CD4-positive, alpha-beta T cell treated with Interleukin-6 for 4 hours (primary cell): ENCODE results near the gene HRAS.

Experiments used
- DNase-seq: peaks from one replicate; pipeline ENCODE4 v3.0.0-alpha.2; 2020; ENCODE audit warnings: mixed read lengths

HRAS gene

DNA sequence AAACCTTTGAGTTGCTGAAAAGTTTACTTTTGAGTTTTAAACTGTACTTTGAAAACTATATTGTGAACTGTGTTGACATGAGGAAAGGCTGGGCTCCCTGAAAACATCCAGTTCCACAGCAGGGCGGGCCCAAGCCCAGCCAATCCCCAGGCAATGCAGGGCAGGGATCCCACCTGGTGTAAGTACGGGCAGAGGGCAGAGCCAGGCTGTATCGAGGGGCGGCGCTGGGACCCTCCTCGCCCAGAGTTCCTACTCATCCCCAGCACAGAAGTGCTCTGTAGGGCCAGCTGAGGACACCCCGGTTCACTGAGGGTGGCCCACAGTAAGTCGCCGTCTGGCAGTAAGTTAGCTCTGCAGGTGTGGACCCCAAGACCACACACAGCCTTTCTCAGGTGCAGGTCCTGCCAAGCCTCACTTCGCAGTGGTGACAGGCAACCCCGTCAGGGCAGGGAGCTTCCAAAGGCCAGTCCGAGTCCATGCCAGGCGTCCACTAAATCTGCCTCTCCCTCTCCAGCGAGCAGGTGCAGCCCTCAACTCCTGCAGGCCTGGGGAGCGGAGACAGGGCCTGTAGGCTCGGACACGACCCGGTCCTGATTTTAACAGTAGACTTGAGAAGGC is 31.7 kb upstream of the HRAS start:
- no peak for DNase-seq

DNA sequence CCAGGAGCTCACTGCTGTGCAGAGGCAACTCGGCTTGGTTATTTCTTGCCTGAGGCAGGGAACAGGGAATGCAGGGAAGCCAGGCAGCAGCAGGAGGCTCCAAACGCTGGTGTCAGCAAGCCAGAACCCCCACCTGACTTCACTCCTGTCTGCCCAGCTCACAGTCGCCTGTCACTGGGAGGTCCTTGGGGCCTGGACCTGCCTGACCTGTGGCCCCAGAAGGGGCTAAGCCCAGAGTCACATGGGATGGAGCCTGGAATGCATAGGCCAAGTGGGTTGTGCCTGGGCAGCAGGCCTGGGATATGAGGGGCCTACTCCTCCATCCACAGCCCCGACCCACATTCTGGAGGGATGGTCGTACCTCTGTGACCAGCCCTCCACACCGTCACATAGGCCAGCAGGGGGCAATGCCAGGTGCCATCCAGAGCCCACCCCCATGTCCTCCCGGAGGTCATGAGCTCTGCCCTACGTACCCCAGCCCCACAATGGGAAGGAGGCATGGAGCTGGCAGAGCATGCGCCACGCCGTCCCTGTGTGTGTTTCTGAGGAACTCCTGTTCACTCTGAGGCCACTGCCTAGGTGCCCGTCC is 30.6 kb upstream of the HRAS start:
- DNase-seq: no peak

DNA sequence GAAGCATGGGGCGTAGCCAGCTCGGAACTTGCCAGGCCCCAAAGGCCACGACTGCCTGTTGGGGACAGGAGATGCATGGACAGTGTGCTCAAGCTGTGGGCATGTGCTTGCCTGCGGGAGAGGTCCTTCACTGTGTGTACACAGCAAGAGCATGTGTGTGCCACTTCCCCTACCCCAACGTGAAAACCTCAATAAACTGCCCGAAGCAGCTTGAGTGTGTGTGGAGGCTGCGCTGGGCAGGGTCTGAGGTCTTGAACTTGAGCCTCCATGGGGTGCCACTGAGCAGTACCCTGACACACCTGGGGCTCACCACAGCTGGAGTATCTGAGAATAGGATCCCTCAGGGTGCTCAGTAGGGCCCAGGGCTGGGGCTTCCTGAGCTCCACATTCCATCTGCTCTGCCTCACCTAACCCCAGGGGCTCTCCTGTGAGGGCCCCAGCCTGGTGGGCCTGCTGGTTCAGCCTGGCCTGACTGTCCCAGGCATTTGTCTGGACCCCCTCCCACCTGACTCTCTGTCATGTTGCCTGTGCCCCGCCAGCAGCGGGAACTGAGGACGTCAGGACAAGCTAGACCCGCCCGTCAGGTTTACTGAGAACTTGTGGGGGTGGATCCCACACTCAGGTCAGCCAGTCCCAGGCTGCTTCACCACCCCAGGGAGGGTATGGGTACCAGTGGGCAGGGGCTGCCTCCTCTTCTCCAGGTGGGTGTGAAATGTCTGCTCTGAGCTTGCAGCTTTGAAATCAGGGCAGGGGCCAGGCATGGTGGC is 28.6 kb upstream of the HRAS start:
- DNase-seq: no peak

DNA sequence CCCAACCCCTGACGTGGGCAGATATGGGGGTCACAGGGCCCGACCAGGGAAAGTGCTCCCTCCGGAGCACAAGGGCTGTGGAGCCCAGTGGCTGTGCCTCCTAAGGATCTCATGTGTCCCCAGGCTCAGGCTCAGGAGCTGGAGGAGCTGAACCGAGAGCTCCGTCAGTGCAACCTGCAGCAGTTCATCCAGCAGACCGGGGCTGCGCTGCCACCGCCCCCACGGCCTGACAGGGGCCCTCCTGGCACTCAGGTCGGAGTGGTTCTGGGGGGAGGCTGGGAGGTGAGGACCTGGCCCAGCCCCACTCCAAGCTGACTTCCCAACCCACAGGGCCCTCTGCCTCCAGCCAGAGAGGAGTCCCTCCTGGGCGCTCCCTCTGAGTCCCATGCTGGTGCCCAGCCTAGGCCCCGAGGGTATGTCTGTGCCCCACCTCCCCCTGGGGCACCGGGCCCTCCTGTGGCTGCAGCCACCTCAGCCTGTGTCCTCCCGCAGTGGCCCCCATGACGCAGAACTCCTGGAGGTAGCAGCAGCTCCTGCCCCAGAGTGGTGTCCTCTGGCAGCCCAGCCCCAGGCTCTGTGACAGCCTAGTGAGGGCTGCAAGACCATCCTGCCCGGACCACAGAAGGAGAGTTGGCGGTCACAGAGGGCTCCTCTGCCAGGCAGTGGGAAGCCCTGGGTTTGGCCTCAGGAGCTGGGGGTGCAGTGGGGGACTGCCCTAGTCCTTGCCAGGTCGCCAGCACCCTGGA is 27.9 kb upstream of the HRAS start:
- DNase-seq: no peak

DNA sequence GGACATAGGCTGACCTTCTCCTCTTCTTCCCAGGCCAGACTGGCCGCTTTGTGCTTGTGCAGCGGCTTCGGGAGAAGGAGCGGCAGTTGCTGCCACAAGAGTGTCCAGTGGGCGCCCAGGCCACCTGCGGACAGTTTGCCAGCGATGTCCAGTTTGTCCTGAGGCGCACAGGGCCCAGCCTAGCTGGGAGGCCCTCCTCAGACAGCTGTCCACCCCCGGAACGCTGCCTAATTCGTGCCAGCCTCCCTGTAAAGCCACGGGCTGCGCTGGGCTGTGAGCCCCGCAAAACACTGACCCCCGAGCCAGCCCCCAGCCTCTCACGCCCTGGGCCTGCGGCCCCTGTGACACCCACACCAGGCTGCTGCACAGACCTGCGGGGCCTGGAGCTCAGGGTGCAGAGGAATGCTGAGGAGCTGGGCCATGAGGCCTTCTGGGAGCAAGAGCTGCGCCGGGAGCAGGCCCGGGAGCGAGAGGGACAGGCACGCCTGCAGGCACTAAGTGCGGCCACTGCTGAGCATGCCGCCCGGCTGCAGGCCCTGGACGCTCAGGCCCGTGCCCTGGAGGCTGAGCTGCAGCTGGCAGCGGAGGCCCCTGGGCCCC is 26.8 kb upstream of the HRAS start:
- DNase-seq: no peak

DNA sequence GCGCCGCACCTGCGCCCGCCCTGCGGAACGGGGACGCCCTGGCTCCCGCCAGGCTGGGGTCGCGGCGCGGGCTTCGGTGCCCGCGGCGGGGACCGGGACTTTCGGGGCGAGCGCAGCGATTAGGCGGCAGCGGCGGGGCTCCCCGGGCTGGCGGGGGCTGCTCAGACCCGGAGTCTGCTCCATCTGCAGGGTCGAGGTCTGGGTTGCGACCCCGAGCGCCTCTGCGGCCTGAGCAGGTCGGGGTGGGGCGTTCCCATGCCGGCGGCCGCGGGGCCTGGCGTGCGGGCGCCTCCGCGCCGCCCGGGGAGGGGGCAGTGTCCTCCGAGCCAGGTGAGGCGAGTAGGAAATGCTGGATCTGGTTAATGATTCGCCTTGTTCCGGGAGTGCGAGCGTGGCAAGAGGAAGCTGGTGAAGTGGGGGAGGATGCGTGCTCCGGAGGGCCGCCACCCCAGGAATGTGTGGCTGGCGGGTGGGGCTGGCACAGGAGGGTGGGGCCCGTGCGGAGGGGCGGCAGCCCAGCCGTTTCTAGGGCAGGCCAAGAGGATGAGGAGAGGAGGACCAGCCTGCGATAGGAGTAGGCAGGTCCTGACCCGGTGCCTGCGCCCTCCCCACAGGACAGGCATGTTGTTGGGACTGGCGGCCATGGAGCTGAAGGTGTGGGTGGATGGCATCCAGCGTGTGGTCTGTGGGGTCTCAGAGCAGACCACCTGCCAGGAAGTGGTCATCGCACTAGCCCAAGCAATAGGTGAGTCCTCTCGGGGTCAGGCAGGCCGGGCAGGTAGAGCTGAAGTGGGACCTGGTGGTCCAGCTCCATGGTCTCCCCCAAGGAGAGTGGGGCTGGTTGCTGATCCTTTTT is 26.0 kb upstream of the HRAS start:
- DNase-seq: peak; percentile 40

DNA sequence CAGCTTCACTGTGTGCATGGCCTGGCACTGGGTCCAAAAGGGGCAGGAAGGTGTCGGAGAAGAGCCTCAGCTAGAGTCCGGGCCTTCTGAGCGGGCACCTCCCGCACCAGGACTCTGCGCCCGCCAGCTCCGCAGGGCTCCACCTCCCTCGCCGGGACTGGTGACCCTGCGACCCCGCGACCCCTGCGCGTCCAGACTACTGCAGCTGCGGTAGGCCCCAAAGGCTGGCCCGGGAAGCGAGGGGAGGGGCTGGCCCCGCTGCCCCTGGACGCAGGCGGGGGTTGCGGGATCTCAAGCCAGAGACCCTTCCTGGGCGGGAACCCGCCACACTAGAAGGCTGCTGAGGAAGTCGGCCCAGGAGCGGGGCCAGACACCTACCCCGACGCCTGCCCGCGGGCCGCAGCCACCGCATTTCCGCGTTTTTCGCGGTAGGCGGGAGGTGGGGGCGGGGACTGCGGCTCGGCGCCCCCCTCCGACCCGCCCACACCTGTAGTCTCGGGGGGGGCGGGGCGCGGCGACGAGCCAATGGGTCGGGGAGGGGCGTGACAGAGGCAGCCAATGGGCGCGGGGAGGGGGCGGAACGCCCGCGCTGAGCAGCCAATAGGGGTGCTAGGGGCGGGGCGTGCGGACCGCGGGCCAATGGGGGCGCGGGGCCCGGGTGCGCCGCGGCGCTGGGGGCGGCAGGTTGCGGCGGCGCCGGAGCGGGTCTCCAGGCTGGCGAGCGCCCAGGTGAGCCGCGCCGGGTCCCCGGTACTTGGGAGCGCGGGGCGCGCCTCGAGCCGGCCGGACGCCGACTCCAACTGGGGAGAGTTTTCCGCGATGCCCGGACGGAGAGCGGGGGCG is 25.1 kb upstream of the HRAS start, which contains the start of the genes LMNTD2 and RASSF7:
LMNTD2 (minus strand) TSS at position 434 of the 843 bp plus-strand sequence; CDS start at position 412, 22 bp downstream.
RASSF7 (plus strand) TSS at position 666 of the 843 bp plus-strand sequence. CDS start 799 bp downstream, outside the sequence.
- peak; percentile 98 for DNase-seq

DNA sequence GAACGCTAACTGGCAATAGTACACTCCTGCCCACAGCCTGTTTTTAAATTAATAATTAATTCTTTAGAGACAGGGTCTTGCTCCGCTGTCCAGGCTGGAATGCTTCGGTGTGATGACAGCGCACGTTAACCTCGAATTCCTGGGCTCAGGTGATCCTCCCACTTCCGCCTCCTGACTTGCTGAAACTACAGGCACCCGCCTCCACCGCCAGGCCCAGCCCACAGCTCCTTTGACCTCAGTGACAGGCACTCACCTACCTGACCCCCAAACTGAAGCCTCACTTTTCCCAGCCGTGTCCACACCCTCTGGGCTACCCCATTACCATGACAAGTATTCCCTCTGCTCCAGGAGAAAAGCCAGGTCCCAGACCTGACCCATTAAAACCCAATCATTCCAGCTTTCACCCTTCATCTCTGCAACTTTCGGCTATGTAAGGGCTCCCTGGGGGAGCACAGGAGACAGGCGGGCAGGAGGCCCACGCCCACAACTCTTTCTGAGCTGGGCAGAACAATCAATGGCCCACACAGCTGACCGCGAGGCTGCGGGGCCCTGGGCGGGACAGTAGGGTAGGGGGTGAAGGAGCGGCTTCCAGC is 24.4 kb upstream of the HRAS start:
- DNase-seq: no peak

DNA sequence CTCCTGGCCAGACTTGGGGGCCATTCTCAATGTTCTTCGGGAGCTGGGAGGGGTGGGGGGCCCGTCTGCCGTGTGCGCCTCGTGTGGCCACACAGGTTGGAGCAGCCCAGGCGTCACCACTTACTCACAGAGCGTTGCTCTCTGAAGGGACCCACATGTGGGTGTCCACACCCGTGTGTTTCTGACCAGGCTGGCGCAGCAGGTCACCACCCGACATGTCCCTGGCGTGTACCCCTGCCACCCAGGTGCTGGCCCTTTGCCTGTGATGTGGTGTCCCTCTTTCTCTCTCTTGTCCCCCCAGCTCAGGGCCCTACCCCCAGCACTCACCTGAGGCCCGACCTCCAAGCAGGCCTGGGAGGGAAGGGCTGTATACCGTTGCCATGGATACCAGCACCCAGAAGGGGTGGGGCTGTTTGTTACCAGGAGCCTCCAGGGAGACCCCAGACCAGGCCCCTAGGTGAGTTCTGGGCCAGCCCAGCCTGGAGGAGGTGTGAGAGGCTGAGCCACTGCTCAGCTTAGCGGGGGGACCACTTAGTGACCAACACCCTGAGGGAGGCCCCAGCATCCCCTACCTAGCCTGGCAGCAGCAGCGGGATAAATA is 23.7 kb upstream of the HRAS start:
- DNase-seq: no peak

DNA sequence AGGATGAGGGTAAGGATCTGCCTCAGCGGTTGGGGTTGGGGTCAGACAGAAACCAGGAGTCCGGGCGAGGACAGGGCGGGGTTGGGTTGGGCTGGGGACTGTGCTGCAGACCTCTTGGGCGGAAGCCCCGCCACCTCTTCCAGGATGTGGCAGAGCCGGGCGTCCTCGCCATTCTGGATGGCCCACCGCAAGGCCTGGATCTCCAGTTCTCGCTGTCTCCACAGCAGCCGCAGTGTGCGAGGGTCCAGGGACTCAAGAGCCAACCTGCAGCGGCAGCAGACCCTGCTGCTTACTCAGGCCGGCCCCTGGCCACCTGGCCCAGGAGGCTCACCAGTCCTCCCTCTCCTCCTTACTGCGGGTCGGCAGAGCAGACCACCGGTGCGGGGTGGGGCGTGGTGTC is 23.1 kb upstream of the HRAS start:
- no peak for DNase-seq

DNA sequence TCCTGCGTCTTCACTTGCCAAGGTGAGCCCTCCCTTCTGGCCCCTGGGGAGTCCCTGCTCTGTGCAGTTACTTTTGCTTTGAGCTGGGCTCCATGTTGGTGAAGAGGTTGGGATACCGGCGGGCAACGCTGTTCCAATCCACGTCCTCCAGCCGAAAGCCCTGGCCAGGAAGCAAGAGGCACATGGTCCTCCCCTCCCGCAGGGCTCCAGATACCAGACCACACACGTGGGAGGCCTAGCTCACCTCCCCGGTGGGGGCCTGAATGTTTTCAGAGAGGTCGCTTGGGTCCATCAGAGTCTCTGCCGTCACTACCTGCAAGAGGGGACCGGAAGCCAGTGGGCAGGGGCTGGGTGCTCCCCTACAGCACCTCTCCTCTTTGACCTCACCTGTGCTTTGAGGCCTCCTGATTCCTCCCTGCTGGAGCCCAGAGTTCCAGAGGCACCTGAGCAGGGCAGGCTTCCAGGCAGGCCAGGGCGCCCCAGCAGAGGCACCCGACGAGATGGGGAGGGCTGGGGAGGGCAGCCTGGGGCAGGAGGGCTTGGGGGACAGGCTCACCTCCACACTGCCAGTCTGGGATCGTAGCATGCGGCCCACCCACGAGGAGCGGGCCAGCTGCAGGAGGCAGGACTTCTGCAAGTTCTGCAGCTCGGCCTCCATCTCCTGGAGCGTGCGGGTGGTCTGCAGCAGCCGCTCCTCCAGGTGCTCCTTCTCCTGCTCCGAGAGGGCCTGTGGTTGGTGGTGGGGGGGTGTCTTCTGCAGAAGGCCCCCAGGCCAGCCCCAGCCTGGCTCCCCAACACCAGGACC is 22.2 kb upstream of the HRAS start:
- DNase-seq: no peak

DNA sequence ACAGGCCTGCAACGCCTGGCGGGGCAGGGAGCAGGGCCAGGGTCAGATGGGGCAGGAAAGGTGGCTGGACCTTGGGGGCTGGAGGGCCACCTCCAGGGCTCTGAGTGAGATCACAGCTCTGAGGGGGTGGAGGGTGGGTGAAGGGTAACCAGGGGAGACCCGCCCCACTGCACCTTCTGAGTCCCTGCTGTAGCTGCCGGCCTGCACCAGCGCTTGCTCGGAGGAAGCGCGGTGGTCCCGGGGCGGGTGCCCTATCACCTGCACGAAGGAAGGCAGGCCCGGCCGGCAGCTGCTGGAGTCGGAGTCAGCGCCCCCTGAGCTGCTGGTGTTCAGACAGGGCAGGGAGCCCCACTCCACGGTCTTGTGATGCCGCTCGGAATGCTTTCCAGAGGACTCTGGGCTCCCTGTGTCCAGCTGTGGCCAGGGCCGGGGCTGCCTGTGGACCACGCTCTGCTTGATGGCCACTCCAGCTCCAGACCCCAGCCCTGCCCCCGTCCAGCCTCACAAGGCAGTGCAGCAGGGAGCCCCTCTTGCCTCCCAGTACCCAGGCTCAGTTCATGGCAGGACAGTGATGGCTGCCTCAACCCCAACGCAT is 21.4 kb upstream of the HRAS start:
- DNase-seq: no peak

DNA sequence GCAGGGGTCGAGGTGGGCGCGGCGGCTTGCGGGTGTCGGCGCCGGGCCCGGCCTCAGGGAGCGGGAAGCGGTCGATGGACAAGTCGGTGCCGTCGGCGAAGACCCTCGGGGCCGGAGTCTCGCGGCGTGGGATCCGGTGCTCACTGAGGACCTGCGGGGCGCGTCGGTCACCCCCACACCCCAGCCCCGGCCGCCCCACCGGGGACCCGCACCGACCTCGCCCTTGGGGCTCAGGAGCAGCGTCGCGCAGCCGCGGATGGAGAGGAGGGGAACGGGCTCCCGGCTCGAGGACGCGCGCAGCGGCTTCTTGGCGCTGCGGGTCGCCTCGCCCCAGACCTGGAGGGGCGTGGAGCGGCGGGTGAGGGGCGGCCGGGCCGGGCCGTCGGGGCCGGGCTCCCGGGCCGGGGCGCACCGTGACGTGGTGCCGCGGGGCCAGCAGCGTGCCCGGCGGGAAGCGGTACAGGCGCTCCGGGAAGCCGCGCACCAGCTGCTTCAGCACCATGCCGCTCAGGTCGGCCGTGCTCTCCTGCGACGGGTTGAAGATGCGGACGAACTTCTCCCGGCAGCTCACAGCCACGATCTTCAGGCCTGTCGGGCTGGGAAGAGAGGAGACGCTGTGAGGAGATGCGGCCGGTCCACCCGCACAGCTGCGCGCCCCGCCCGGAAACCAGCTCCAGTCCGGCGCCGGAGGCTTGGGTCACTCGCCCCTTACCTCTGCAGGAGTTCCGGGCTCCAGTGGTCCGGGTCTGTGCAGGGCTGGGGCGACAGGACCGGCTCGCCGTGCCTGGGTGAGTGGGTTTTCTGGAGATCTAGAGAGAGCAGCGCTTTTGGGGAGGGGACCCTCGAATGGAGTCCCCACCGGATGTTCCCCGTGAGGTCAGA is 20.6 kb upstream of the HRAS start:
- peak; percentile 45 for DNase-seq

DNA sequence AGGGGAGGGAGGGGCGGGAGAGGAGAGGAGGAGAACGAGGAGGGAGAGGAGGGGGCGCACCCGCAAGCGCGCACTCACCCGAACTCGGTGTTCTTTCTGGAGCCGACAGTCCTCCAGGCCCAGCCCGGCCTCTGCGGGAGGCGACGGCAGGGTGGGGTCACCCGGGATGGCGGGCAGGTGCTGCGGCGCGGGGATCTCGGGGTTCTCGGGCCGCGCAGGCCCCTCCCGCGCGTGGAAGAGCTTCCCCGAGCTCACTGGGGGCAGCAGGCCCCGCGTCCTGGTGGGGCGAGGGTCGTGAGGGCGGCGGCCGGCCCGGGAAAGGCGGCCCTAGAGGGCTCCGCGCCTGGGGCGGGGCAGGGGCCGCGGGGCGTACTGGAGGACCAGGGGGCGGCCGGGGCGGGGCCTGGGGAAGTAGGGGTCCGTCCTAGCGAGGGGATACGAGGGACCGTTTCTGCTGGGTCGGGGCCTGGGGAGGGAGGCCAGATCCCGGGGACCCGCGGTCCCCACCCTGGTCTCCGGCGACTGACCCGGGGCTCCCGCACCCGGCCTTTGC is 19.9 kb upstream of the HRAS start:
- DNase-seq: no peak

DNA sequence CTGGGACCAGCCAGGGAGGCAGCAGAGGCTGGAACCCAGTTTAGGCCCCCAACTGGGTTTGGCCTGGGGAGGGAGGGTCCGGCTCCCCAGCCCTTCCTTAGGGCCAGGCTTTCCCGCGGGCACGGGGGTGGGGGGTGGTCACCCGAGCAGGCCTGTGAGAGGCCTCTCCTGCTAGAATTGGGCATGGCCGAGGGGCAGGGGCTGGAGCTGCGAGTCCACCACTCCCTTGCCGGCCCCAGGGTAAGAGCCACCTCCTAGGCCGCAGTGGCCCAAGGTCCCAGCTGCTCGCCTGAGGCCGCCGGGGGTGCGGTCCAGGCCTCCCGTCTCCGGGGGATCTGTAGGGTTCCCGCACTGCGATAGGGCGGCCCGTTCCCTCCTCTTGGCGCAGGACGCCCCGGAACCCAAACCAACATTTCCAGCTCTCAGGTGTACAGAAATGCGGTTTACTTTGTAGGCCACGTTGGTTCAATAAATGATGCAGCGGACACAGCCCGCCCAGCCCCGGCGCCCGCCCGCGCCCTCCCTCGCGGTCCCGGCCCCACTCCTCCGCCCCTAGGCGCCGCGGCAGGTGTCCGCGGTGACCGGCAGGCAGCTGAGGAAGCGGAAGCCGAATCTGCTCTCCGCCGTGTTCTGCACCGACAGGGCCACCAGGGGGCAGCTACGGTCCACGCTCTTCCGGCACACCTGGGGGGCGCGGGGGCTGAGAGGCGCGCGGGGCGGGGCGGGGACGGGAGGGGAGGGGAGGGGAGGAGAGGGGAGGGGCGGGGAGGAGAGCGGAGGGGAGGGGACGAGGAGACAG is 19.3 kb upstream of the HRAS start:
- peak; percentile 92 for DNase-seq

DNA sequence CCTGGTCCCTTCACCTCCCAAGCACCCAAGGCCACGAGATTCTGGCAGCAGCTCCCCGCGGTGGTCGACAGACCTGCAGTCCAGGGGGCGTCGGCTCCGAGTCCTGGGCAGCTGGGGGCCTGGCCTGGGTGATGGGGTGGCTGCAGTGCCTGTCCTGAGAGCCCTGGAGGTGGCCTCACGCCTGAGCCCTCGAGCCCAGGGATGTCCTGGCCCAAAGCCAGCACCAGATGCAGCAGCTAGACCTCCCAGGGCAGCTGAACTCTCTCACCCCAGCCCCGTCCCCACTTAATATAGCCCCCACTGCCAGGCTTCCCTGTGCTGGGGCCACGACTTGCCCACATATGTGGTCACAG is 18.6 kb upstream of the HRAS start:
- DNase-seq: no peak
